HEK293T (cell line): Measurements from ENCODE around the gene IL3.

ENCODE experiments used
- CTCF ChIA-PET: fragments of 350-600 bp; formaldehyde crosslinking; extraction: SDS; loops from one replicate; lab custom pipeline; 2021; ENCODE audit warnings: antibody characterized with exemption, inconsistent platforms; lab: Yijun Ruan, JAX
- POLR2A ChIA-PET: fragments of 350-600 bp; formaldehyde crosslinking; extraction: SDS; loops from one replicate; lab custom pipeline; 2020; ENCODE audit warnings: antibody characterized with exemption, inconsistent platforms; lab: Yijun Ruan, JAX
- DNase-seq: peaks from one replicate; pipeline ENCODE4 v3.0.0; 2012; ENCODE audit warnings: mixed read lengths; ENCODE audit errors: extremely low spot score
- BHLHE40 ChIP-seq: fragments of 450-650 bp; IDR thresholded peaks from 2 replicates; pipeline ENCODE4 v1.6.1; 2016; ENCODE audit warnings: mild to moderate bottlenecking, moderate library complexity, borderline replicate concordance
- CTBP1 ChIP-seq: fragments of 450-650 bp; IDR thresholded peaks from 2 replicates; pipeline ENCODE4 v1.6.1; 2016; ENCODE audit warnings: borderline replicate concordance
- ELF4 ChIP-seq: fragments of 450-650 bp; IDR thresholded peaks from 2 replicates; pipeline ENCODE4 v1.6.1; 2017; ENCODE audit warnings: antibody characterized with exemption
- FOXA1 ChIP-seq: fragments of 450-650 bp; IDR thresholded peaks from 2 replicates; pipeline ENCODE4 v1.6.1; 2016; ENCODE audit warnings: mild to moderate bottlenecking
- FOXK2 ChIP-seq: fragments of 450-650 bp; IDR thresholded peaks from 2 replicates; pipeline ENCODE4 v1.6.1; 2016; ENCODE audit warnings: mild to moderate bottlenecking
- FOXM1 ChIP-seq: fragments of 450-650 bp; IDR thresholded peaks from 2 replicates; pipeline ENCODE4 v1.6.1; 2017; ENCODE audit warnings: mild to moderate bottlenecking, borderline replicate concordance
- HDGF ChIP-seq: fragments of 450-650 bp; IDR thresholded peaks from 2 replicates; pipeline ENCODE4 v1.6.1; 2017; ENCODE audit warnings: antibody characterized with exemption, borderline replicate concordance
- L3MBTL2 ChIP-seq: fragments of 450-650 bp; conservative IDR thresholded peaks from 2 replicates; pipeline ENCODE4 v1.6.1; 2016; ENCODE audit warnings: mild to moderate bottlenecking
- LEF1 ChIP-seq: fragments of 450-650 bp; IDR thresholded peaks from 2 replicates; pipeline ENCODE4 v1.6.1; 2017; ENCODE audit warnings: mild to moderate bottlenecking, borderline replicate concordance
- NFRKB ChIP-seq: fragments of 450-650 bp; IDR thresholded peaks from 2 replicates; pipeline ENCODE4 v1.6.1; 2016; ENCODE audit warnings: mild to moderate bottlenecking, moderate library complexity
- SP1 ChIP-seq: fragments of 450-650 bp; IDR thresholded peaks from 2 replicates; pipeline ENCODE4 v1.6.1; 2017
- SUZ12 ChIP-seq: fragments of 450-650 bp; IDR thresholded peaks from 2 replicates; pipeline ENCODE4 v1.6.1; 2016; ENCODE audit warnings: mild to moderate bottlenecking
- TARDBP ChIP-seq: fragments of 450-650 bp; IDR thresholded peaks from 2 replicates; pipeline ENCODE4 v1.6.1; 2016
- ZNF384 ChIP-seq: fragments of 450-650 bp; IDR thresholded peaks from 2 replicates; pipeline ENCODE4 v1.6.1; 2016
- TF ChIP-seq, protein P1 (sequence below): fragments of 450-650 bp; IDR thresholded peaks from 2 replicates; pipeline ENCODE4 v1.6.1; 2016

Gene IL3

GRCh38 chr5:132020568-132021339 lies 39.7 kb upstream of the IL3 start:
- ChIA-PET POLR2A (no interaction called here), CTCF (no interaction called here)
- TF ChIP-seq SUZ12 (no peak), ELF4 (no peak), FOXM1 (no peak), CTBP1 (no peak), SP1 (no peak), FOXK2 (no peak), TARDBP (no peak)
- DNase-seq: no peak

GRCh38 chr5:132021654-132022053 lies 38.8 kb upstream of the IL3 start:
- CTCF ChIA-PET: no interaction called here
- POLR2A ChIA-PET: no interaction called here
- TF ChIP-seq SUZ12 (no peak), HDGF (no peak), BHLHE40 (no peak), ZNF384 (no peak), LEF1 (no peak)
- TF ChIP-seq, protein P1, sequence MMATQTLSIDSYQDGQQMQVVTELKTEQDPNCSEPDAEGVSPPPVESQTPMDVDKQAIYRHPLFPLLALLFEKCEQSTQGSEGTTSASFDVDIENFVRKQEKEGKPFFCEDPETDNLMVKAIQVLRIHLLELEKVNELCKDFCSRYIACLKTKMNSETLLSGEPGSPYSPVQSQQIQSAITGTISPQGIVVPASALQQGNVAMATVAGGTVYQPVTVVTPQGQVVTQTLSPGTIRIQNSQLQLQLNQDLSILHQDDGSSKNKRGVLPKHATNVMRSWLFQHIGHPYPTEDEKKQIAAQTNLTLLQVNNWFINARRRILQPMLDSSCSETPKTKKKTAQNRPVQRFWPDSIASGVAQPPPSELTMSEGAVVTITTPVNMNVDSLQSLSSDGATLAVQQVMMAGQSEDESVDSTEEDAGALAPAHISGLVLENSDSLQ: no peak
- no peak for DNase-seq

GRCh38 chr5:132022737-132023136 lies 37.7 kb upstream of the IL3 start:
- TF ChIP-seq NFRKB (no peak), BHLHE40 (no peak), FOXA1 (no peak), ELF4 (no peak), FOXK2 (no peak), SP1 (no peak), TARDBP (no peak), HDGF (no peak), FOXM1 (no peak), L3MBTL2 (no peak)
- TF ChIP-seq, protein P1: no peak
- ChIA-PET CTCF (no interaction called here), POLR2A (no interaction called here)
- DNase-seq: no peak

DNA sequence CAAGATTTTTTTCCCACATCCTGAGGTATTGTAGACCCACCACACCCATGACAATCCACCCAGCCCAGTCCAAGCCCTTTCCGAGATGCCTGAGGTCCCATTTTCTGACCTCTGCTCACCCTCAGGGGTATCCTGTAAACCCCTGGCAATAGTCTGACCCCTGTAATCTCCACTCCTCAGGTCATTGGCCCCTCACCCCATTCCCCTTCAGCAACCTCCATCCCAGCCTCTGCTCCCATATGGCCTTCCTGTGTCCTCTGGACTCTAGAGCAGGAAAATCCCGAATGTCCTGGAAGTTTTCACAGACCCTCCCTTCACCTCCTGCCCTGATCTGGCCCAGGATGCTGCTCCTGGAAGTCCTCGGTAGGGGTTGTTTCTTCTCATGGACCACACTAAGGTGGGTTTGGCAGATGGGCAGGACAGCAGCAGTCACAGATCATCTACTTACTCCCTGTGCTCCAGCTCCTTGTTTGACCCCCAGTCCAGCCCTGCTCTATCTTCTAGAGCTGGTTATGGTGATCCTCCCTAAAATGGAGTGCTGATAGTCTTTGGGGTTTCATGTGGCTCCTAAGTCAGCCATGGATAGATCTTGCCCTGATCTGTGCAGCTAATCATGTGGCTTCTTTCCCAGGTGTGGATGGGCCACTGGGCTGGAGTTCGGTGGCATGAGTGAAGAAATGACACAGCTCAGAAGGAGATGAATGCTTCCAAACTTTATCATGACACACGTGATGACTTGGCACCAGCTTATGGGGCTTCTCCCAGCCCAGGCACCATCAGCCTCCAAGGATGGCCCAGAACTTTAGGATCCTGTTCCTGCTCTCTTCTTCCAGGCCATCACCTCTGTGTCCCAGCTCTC lies 37.0 kb upstream of the IL3 start:
- no peak for DNase-seq
- CTCF ChIA-PET: no interaction called here
- POLR2A ChIA-PET: interaction anchor here (1.0 kb wide), 1 partner anchor 30 kb away, joined by 3 read pairs; no protein-coding TSS in a partner anchor
- no peak for TF ChIP-seq L3MBTL2
- TF ChIP-seq FOXK2: no peak
- TF ChIP-seq HDGF: no peak

- no peak for TF ChIP-seq FOXM1
- TF ChIP-seq HDGF: no peak
- TF ChIP-seq LEF1: no peak
- TF ChIP-seq NFRKB: no peak
- no peak for TF ChIP-seq ZNF384
- no peak for TF ChIP-seq L3MBTL2
- TF ChIP-seq, protein P1: no peak
- no peak for TF ChIP-seq ELF4
- TF ChIP-seq SUZ12: no peak
- POLR2A ChIA-PET: interaction anchor here (1.0 kb wide), 1 partner anchor 29 kb away, joined by 3 read pairs; no protein-coding TSS in a partner anchor
These were observed 36.4 kb upstream of the IL3 start for GRCh38 chr5:132024117-132024435.

DNA sequence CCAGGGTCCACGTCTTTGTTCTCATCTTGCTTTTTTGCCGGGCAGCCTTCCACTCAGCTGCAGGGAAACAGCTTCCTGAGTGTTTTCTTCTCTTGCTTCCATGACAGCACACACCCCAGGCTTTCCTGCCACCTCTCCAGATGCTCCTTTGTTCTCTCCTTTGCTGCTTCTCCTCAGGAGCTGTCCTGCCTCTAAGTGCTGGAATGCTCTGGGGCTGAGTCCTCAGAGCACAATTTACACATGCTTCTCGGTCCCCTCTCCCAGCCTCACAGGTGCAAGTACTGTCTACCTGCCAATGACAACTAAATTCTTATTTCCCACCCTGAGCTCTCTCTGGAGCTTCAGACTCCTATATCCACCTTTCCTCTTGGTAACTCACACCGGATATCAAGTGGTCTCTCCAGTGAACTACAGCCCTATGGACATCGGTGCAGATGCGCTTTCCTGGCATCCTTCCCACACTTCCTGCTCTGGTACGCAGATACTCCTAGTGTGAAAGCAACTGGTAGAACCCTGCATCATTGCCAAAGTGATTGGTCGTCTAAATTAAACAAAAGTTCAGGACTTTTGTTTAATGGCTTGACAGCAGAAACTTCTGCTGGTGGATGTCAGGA lies 35.6 kb upstream of the IL3 start:
- POLR2A ChIA-PET: no interaction called here
- TF ChIP-seq SUZ12: no peak
- TF ChIP-seq ZNF384: no peak
- TF ChIP-seq, protein P1: no peak
- TF ChIP-seq ELF4: no peak
- no peak for TF ChIP-seq CTBP1
- no peak for TF ChIP-seq FOXM1
- no peak for TF ChIP-seq BHLHE40
- CTCF ChIA-PET: no interaction called here
- no peak for DNase-seq

More at GRCh38 chr5:132024117-132024435, 36.4 kb upstream of the IL3 start:
- no peak for DNase-seq
- CTCF ChIA-PET: no interaction called here
